GM18868 (cell line): ENCODE measurements around the gene KIF26A.

Source experiments
- ATAC-seq: cut with Tn5 transposase; IDR thresholded peaks from one replicate; pipeline ENCODE4 v1.9.1; 2021; ENCODE audit warnings: mild to moderate bottlenecking, moderate library complexity; ENCODE audit not compliant: unreplicated experiment

The KIF26A gene

DNA sequence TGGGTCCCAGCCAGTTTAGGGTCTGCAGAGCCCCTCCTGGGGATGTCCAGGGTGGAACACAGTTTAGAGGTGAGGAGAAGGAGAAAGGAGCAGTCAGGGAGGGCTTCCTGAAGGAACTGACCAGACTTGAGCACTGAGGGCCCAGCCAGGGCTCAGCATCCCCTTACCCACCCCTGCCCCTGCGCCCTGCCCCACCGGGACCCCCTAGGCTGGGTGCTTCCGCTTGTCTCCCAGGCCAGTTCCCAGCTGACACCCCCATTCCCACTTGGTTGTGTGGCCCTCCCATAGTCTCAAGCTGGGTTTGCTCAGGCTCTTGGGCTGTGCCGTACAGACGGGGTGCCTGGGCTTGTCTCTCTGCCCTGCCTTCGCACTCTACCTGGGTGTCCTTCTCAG lies 26.3 kb upstream of the KIF26A start:
- no peak for ATAC-seq

DNA sequence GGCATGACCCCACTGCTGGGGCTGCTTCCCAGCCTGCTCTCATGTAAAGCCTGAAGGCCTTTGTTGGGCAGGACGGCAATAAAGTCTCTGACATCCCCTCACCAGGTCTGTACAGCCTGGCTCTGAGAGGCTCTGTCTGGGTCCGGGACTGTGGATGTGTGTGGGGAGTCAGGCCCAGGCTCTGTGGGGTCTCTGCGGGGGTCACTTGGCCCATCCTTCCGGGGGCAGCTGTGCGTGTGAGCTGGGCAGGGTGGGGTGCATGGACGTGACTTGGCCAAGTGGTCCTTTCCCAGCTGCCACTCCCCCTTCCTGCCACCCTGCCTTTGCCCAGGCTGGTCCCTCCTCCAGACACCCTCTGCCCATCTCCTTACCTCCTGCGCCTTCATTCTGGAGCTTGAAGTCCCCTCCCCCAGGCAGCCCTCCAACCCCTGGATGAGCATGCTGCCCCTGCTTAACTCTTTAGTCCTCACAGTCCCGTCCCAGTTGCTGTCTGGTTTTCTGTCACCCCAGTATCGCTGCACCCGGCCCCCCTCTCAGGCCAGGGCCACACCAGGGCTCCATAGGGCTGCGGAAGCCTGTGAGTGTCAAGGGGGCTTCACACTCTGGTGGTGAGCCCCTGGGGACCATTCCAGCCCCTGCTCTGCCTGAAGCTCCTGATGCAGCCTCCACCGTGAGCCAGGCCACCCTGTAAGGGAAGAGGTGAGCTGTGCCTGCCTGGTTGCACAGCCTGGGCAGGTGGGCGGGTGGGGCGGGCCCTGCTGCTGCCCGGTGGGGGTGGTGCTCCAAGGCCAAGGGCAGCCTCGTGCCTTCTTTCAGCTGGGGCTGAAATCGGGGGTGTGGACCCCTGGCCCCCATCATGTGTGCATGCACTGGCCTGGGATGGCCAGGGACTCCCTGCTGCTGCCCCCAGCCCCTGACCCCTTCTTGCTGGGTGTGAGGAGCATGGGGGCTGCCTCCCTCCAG lies 25.5 kb upstream of the KIF26A start:
- ATAC-seq: no peak

GRCh38 chr14:104113631-104114420 lies 24.6 kb upstream of the KIF26A start:
- no peak for ATAC-seq

DNA sequence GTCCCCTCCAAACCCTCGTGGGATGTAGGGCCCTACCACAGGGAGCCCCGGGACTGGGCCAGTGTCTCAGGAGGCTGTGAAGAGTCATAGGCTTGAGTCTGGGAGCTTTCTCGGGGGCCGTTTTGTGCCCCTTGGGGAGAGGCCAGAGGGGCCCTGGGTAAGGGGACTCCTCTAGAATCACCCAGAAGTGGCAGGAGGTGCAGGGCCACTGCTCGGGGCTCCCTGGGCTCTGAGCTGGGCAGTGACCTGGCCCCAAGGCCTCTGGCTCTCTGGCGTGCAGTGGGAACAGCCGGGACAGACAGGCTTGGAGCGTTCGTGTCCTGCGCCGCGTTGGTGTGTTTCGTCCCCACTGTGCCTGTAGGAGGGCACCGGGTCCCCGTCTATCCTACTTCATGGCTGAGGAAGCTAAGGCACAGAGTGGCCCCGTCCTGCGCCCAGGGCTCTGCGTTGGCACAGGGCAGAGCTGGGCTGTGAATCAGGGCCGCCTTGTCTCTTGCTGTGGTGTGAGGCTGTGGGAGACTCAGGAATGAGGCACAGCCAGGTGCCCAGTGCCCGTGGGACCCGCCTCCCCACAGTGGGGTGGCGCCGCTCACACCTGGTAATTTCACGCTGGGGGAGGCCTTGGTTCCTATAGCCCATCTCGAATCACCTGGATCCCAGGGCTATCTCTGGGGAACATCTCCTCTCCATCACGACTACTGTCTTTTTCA lies 23.8 kb upstream of the KIF26A start:
- no peak for ATAC-seq

GRCh38 chr14:104115131-104115600 lies 23.2 kb upstream of the KIF26A start:
- no peak for ATAC-seq

- no peak for ATAC-seq
These were observed 22.6 kb upstream of the KIF26A start for GRCh38 chr14:104115691-104116287.

GRCh38 chr14:104116288-104116755 lies 22.1 kb upstream of the KIF26A start:
- ATAC-seq: no peak

DNA sequence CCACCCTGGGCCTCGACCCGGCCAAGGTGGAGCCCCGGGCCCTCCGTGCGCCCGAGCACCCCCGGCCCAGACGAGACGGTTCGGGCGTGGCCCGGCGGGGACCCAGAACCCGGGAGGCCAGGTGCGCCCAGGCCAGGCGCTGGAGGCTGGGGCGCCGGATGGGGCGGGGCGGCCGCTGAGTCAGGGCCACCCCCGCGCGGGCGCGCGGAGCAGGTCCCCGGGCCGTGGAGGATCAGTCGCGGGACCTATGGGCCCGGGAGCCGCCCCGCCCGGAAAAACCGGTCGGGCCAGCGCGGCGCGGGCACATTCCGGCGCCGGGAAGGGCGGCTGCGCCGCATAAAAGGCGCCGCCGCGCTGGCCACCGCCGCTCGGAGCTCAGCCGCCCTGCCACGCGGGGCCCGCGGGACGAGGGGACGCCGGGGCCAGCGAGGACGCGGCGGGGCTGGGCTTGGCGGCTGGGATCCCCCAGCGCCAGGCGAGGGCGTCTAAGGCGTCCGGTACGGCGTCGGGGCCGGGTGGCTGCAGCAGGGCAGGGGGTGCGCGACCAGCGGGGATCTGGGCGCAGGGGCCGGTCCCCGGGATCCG lies 21.5 kb upstream of the KIF26A start:
- no peak for ATAC-seq

DNA sequence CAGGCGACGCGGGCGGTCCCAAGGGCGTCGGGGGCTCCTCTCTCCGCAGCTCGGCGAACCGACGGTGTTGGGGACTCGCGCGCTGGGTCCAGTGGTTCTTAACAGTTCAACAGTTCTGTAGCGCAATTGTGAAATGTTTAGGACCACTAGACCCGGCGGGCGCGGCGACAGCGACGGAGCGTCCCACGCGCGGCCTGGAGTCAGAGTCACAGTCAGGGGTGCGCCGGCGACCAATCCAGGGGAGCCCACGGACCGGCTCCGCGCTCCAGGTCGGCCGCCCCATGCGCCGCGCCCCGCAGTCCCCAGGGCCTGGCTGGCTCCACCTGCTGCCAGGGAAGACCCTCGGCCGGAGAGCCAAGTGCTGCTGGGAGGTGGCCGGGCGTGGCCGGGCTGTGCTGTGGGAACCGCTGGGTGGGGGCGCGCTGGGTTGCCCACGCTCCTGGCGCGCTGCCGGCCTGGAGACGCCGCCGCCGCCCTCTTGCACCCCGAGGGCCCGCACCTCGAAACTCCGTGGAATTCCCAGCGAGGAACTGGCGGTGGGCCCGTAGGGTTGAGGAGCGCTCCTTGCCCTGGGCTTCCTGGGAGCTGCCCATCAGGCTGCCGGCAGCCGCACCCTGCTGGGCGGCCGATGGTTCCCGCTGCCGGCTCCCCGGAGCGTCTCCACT lies 20.9 kb upstream of the KIF26A start:
- no peak for ATAC-seq

DNA sequence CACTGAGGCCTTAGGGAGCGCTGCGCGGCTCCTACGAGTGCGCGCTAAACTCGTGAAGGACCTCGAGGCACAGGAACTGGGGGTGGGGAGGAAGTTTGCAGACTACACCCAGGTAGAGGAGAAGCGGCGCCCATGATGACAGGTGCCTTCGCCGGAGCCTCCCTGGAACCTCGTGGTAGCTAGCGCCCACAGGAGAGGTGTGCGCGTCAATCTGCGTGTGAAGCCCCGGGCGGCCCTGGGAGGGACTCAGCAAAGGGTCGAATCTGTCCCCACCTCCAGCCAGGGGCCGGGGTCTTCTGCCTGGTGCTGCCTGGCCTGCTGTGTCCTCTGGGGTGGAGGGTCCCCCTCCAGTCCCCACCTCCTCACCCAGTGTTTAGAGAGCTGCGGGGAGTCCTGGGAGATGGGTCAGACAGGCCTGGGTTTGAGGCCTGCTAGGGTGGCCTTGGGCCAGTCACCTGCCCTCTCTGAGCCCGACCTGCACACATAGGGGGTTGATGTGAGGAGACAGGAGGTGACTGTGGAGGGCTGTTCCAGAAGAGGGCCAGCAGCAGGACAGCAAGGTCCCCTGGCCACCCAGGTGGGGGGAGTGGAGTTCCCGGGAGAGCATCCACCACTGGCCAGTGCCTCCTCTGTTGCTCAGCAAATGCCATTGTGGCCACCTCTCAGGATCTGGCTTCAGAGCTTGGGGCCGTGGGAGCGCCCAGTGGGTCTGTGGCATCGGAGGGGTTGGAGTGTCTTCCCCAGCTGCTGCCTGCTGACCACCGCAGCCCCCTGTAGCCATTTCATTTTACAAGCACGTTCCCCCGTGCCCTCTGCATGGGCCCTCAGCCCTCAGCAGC lies 20.2 kb upstream of the KIF26A start:
- no peak for ATAC-seq

- no peak for ATAC-seq
These were observed 19.3 kb upstream of the KIF26A start for GRCh38 chr14:104119119-104119487.

DNA sequence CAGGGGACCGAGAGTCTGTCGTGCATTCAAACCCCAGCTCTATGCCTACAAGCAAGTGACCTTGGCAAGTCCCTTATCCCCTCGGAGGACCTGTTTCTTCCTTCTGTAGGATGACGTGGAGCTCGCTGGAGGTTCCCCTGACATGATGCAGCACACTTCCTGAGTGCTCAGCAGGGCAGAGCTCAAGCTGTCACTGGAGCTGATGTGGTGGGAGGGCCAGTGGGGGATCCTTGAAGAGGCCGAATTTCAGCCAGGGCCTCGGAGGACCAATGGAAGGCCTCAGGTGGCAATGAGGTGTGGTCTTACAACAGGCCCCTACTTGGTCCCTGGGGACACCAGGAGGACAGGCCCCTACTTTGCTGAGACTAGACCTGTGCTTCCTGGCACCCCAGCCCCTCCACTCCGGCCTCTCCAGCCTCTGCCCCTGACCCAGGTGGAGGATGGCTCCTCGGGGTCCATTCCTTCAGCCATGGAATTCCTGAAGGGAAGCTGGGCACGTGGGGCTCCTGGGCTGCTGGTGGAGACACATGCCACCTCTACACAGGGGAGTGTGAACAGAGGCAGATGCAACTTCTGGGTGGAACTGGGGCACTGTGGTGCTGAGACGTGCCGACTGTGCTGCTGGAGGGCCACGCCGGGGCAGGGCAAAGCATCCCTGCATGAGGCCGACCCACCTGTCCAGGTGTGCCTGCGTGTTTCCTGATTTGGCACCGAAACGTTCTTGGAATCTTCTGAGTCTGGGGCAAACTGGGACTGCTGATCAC lies 18.7 kb upstream of the KIF26A start:
- ATAC-seq: no peak

DNA sequence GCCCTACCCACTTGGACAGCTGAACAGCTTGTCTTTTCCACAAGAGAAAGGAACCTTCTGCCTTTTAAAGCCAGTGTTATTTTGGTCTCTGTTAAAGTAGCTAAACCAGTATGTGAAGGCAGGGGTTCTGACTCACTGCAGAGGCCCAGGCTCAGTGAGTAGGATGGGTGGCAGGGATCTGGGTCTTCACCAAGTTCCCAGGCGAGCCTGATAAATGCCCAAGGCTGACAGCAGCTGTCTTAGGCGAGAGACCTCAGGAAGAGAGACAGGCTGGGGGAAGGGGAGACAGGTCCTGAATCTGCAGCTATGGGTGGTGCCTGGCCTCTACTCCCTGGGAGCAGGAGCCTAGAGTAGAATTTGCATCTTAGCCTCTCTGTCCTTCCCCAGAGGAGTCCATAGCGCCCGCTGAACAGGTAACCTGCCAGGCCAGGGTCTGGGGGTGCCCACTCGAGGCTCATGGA lies 18.1 kb upstream of the KIF26A start:
- no peak for ATAC-seq

- no peak for ATAC-seq
These were observed 17.2 kb upstream of the KIF26A start for GRCh38 chr14:104121142-104121541.

DNA sequence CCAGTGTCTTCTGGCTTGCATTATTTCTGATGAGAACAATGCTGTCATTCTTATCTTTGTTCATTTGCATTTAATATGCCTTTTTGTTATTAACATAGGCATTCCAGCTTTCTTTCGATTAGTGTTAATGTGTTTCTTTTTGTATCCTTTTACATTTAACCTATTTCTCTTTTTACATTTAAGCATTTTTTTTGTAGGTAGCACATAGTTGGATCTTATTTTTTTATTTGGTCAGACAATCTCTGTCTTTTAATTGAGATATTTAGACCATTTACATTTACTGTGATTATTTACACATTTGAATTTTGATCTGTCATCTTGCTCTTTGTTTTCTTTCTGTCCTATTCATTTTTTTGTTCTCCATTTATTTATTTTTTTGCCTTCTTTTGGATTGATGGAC lies 14.5 kb upstream of the KIF26A start:
- ATAC-seq: no peak

- no peak for ATAC-seq
These were observed 13.4 kb upstream of the KIF26A start for GRCh38 chr14:104125011-104125410.

DNA sequence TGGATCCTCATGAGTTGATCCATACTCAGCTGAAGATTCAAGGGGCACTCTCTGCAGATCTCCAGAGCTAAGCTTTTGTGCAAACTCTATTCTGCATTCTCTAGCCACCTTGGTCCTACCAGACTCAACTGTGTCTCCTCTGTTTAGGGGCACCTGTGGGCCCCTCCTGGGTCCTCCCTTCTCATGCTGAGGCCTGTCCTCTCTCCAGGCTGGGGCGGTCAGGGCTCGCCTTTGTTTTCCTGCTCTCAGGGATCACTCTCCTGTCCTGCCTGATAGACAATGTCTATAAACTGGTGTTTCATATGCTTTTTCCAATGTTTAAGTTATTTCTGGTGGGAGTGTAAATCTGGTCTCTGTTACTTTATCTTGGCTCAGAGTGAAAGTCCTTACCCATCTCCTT lies 11.6 kb upstream of the KIF26A start:
- no peak for ATAC-seq

DNA sequence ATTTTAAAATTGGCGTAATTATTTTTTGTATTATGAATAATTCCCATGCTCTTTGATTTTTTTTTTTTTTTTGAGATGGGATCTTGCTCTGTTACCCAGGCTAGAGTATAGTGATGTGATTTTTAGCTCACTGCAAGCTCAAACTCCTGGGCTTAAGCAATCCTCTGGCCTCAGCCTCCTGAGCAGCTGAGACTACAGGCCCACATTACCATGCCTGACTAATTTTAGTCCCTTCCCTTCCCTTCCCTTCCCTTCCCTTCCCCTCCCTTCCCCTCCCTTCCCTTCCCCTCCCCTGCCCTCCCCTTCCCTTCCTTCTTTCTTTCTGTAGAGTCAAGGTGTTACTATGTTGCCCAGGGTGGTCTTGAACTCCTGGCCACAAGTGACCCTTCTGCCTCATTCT lies 9.4 kb upstream of the KIF26A start:
- ATAC-seq: no peak
